A172 (cell line): ENCODE measurements around the gene AATK. TPM values are rescaled to one million over a fixed set of nuclear protein-coding genes. Genes with fewer than 3 reads are reported as not detected.

Source experiments
- DNase-seq: peaks from one replicate; pipeline ENCODE4 v3.0.0-alpha.2; 2015; ENCODE audit warnings: low spot score
- total RNA-seq: library from RNA; depleted of rRNA; stranded (reverse); fragments of >200 nt; shearing (Covaris generic); gene quantifications from 2 replicates; pipeline ENCODE4 v1.2.3, GENCODE V29; 2014

Gene AATK
- total RNA-seq, 1 experiment from 2014 or later: 0.28 TPM

DNA sequence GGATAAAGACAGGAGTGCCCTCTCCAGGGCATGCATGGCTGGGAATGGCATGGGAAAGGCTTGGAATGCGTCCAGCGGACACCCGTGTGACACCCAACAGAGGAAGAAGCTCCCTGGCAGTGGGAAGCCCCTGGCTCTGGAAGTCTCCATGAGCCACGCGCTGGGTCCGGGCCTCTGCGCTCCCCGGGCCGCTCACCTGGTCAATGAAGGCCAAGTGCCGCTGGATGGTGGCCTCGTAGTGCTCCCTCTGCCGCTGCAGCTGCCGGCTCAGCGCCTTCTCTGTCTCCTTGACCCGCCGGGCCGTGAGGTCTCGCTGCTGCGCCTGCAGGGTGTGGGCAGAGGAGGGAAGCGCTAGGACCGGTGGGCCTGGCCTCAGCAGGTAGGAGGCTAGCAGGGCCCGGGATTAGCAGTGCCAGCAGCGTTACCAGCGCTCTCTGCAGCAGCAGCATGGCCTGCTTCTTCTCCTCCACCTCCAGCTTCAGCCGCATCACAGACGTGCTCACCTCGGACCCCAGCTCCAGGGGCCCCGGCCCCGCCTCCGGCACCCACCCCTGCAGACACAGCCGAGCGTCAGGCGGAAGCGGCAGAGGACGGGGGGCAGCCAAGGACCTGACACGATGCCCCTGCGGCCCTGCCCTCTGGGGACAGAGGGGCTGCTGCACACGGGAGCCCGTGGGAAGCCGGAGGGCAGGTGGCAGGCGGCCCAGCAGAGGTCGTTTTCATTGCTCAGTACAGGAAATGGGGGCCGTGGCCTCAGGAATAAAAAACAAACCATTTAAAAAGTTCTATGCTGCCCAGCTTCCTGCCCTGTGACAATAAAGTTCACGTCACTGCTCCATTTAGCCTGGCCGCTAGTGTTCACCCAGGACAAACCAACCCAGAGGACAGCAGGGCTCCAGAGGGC lies 30.7 kb upstream of the AATK start:
- DNase-seq: no peak

DNA sequence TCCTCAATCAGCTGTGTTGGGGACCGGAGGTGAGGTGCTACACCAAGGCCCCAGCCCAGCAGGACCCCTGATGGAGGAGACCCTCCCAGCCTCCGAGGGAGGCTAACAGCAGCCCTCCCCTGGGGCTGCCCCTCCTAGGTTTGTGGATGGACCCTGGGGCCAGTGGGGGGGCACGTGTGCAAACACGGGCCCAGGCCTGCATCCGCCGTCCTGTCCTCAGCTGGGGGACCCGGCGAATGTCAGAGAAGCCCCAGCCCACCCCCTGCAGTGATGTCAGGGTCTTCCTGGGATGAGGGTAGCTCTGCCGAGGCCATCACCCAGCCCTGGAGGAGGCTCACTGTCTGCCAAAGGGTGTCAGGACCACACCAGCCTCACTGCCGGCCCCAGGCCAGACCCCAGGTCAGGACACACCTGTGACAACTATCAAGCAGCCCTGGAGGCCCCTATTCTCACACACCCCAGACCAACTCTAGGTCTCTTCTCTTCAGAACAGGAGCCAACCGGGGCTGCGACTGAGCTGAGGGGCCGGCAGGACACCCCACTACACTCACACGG lies 30.0 kb upstream of the AATK start:
- DNase-seq: no peak

DNA sequence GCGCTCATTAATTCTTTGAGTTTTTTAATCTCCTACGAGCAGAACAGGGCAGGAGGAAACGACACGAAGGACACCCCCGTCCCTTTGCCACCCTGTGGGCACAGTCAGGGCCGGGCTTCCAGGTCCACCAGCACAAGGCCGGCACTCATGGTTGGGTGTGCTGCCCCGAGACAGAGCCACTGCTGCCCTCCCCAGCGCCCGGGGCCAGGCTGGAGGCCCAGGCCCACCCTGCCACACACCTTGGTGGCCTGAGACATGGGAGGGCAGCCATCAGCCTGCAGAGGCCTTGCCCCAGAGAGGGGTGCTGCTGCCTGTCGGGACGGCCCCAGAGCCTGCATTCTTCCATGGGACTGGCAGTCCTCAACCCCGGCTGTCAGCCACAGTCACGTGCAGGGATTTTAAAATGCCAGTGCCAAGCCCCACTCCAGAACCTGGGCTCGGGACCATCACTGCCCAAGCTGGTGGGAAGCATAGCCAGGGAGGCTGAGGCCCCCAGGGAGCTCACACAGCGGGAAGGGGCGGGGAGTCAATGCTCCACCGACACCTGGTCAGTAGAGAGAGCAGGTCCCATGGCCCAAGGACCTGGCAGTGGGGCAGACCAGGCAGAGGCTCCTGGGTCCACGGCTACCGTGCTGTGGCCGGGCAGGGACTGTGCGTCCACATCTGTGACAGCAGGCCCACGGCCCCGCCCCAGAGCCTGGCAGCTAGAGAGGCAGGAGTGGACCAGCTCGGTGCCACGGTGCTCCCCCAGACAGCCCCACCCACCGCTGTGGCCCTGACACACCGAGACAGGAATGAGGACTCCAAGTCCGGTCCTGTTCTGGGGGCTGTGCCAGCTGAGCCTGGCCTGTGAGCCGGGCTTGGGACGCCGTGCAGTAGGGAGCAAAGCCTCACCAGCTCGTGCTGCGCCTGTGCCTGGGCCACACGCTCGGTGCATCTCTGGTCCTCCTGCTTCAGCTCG lies 29.2 kb upstream of the AATK start:
- no peak for DNase-seq

DNA sequence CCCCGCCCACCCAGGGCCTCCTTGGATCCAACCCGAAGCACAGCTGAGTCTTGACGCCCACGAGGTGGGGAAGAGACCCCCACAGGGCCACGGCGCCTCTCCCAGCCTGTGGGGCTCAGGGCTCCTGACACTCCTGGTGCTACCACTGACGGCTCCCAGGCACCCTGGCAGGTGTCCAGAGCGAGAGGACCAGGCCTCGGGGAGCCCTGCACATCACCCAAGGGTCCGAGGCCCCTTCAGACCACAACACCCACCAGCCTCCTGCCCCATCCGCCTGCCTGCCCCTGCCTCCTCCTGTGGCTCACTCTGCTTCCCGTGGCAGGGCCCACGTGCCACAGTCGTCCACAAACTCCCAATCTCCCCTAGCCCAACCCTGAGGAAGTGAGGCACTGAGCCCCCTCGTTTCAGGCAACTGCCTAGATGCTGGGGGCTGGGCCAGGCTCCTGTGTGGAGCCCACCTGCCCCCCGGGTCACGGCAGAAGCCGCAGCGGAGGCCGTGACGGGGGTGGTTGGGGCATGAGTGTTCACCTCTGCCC lies 28.3 kb upstream of the AATK start:
- no peak for DNase-seq

DNA sequence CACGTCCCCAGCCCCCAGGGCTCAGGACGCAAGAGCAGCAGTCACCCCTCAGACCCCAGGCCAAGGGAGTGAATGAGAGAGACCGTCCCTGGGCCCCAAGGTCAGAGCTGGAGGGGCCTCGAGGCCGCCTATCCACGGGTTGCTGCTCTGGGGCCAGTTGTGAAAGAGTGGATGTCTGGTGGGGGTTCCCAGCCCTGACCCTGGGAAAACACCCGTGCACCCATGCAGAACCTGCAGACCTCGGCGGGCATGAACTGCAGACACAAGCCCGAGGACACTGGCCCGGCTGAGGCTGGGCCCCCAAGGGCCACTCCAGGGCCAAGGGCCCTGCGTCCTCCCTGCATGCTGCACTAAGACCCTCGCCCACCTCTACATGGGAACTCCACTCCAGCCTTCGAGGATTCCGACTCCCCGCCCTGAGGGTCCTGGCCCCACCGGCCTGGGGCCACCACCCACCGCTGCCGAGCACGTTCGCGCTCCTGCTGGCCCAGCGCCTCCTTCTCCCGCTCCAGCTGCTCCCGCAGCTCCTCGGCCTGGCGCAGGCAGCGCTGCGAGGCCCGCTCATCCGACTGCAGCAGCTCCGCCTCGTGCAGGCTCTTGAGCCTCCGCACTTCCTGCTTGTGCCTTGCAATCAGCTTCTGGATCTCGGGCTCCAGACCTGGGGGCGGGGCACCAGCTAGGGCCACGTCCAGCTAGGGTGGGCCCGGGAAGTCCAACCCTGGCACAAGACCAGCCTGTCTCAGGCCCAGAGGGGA lies 27.6 kb upstream of the AATK start:
- no peak for DNase-seq

DNA sequence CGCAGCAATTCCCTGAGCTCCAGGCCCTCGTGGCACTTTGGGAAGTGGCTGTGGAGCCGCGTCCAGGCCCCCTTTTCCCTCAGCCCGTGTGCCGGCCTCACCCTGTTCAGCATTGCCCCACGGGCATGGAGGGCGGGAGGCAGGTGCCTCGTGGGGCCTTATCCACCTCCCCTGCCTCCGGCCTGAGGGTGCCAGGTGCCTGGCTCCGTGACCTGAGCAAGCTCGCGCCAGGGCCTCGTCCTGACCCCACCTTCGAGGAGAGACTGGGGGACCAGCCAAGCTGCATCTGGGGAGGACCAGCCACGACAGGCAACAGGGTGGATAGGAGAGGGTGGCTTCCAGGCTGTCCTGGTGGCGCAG lies 27.0 kb upstream of the AATK start:
- DNase-seq: no peak

DNA sequence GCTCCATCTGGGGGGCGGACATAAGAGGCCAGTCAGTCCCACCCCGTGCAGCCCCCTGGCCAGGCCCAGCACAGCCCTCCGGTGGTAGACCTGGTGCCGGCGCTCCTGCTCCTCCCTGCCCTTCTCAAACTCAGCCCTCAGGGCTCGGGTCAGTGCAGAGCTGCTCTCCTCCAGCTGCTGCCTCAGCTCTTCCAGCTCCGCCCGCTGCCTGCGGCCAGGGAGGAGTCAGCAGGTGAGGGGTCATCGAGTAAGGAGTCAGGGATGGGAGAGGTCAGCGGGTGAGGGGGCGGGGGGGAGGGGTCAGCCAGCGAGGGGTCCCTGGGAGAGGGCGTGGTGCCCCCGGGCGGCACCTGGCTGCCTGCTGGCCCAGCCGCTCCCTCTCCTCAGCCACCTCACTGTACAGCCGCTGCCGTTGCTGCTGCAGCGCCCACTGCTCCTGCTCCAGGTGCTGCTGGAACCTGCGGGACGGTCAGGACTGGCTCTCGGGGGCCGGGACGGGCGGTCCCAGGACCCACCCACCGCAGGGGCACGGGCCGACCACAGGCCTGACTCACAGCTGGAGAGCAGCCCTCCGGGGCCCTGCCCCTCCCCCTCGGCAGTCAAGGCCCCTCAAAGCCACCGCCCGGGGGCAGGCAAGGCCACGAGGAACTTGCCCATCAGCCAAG lies 26.5 kb upstream of the AATK start:
- no peak for DNase-seq

DNA sequence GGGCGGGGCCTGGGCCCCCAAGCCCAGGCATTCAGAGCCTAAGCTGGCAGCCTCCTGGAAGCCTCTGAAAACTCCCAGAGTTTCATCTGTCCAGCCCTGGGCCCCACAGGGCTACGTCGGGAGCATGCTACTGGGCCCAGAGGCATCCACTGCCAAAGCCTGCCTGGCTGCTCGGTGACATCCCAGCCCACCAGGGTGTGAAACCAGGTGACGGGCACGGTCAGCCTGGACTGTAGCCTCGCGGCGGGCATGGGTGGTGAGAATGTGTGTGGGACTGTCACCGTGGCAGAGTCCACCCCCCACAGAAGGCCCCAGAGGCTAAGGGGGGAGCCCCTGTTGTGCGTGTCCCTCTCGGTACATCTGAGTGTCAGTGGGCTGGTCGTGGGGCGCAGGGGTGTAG lies 25.6 kb upstream of the AATK start:
- no peak for DNase-seq

DNA sequence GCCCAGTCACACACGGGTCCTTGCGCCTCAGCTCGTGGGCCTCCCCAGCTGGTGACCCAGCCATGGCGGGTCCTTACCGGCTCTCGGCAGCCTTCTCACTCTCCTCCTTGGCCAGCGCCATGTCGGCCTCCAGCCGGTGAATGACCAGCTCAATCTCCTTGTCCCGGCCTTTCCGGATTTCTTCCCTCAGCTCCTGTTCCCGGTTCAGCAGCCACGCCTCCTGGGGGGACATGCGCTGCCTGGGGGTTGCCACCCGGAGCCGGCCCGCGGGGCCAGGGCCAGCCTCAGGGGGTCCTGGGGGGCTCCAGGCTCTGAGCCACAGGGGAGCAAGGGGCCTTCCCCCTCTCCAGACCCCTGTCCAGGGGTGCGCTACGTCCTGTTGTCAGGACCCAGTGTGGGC lies 25.1 kb upstream of the AATK start:
- DNase-seq: no peak

DNA sequence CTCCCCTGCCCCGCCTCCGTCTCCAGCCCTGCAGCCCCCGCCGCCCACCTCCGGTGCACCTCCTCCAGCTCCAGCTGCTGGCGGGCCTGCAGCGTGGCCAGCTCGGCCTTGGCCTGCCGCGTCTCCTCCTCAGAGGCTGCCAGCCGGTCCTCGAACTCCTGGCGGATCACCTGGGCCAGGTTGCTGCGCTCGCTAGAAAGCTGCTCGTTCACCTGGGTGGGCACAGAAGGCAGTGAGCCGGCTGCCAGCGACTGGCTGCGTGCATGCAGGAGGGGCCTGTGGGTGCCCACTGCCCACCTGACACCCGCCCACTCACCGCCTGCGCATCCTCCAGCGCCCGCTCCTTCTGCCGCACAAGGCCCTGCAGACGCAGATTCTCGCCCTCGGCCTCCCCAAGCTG lies 24.6 kb upstream of the AATK start:
- no peak for DNase-seq

DNA sequence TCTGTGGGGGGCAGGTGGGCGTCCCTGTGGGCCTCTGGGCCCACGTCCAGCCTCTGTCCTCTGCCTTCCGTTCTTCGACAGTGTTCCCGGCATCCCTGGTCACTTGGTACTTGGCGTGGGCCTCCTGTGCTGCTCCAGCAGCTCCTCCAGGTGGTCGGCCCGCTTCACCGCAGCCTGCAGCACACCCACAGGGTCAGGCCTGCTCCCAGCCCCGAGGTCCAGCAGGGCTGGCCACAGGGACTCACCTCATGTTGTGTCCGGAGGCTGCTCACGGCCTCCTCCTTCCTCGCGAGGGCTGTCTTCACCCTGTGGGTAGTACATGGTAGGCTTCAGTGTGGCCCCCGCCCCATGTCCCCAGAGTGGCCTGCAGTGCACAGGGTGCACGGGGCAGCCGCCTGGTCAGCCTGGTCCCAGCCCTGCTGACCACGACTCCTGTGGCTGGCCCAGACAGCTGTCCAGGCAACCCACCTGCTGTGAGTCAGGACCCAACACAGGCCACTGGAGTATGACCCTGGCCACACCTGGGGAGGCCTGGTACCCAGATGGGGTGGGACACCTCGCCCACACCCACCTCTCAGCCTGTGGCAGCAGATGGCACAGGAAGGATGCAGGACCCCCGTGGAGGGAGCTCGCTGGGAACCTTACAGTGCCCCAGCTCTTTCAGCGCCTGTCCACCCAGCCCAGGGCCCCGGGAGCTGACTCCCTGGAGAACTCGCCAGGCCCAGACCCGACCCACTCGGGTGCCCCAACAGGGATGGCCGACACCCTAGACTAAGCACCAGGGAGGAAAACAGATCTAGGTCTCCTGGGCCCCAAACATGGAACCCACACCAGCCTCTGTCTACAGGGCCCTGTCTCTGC lies 23.9 kb upstream of the AATK start:
- DNase-seq: no peak

DNA sequence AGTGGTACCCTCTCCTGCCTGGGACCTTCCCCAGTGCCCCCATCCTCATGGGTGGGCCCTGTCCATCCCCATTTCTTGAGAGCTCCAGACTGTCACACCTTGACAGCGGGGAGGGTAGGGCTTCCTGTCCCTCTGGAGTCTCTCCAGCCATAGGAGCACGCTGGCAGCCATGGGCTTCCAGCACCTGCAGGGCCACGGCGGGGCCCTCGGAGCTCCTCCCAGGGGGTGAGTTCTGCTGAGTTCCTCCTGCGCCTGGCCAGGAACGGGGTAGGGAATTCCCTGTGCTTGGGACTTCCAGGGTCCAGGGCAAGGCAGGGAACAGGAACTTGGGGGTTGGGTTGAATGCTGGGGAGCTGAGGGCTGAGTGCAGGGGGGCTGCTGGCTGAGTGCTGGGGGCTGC lies 23.0 kb upstream of the AATK start:
- DNase-seq: no peak

DNA sequence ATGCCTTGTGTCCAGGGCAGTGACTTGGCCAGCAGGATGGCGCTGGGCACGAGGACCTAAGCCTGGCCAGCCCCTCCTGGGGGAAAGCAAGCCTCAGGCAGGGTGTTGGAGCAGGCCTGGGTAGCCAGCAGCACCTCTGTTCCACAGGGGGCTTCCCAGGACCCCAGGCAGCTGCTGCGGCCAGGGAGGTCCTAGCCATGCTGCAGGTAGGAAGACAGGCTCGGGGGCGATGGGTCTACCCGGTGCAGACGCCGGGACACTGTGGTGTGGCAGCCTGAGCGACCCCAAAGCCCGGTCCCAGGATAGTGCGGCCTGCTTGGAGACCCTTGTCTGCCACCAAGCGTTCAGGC lies 22.4 kb upstream of the AATK start:
- no peak for DNase-seq

DNA sequence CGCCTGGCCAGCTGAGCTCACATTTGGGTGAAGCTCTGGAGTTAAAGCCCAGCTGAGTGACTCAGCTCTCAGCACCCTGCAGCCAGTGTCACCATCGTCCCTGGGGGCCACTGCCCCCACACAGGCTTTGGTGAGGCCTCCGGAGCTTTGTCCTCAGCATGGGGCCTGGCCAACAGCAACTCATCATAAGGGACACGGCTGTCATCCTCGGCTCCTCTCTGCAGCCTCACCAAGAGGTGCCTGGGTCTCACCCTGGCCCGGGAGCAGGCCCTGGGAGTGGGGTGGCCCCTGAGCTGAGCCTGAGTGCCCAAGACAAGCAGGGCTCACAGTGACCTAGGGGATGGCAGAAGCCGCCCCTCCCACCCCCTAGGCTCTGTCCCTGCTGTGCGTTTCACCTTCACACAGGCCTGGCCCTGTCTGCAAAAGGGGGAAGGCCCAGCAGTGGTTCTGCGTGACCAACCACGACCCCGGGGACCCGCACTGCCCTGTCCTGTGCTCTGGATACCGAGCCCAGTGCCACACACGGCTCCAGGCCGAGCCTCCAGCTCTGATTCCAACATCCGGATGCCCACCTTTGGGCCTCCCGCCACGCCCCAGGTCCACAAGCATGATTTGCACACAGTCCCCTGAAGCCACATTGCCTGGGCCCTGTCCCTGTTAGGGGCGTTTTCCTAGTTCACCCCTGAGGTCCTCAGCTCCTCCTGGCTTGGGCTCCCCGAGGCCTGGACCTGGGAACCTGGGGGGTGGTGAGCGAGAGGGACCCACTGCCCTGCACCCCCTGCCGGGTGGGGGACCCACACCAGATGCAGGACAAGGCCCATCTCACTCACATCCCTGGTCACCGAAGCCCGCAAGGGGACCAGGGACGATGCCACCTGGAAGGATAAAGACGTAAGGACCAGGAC lies 21.8 kb upstream of the AATK start:
- DNase-seq: no peak

DNA sequence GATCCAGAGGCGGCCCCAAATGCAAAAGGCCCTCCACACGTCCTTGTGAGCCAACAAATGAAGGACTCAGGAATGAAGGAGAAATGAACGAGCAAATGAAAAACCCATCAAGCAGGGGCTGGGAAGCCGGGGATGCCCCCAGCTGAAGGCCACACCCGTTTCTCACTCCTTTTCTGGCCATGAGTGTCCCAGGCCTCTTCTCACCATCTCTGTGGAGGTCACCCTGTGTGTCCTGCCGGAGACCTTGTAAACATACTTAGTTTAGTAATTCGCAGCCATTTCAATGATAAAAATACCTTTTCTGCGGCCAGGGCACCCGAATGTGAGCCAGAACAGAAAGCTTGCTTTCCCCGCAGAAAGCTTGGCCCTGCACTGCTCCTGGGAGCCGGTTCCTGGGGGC lies 21.1 kb upstream of the AATK start:
- no peak for DNase-seq

DNA sequence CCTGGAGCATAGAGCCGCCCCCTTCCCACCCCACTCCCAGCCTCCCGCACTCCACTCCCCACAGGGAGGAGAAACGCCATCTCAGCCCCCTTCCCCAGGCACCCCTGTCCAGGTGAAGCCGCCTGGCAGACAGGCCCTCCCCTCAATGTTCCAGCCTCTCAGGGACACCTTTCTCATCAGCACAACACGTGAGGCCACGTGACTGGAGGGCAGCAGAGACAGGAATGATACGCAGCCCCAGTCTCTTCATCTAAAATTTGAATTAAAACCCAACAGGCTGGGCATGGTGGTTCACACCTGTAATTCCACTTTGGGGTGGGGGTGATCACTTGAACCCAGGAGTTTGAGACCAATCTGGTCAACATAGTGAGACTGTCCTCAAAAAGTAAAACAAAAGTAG lies 20.2 kb upstream of the AATK start:
- no peak for DNase-seq

DNA sequence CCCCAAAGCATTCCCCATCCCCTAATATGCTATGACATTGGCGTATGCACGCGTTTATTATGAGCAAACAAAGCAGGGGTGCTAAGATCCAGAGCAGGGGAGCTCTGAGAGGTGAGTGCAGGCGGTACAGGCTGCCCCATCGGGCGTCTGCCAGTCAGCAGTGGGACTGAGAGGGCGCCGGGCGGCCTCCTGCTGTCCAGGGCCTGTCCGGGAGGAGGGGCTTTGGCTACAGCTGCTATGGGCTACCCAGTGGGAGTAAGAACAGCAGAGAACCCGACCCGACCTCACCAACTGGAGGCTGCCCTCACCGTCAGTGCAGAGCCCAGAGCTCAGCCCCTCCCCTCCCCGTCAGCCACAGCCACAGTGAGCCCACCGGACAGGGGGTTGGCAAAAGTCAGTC lies 18.5 kb upstream of the AATK start:
- no peak for DNase-seq

DNA sequence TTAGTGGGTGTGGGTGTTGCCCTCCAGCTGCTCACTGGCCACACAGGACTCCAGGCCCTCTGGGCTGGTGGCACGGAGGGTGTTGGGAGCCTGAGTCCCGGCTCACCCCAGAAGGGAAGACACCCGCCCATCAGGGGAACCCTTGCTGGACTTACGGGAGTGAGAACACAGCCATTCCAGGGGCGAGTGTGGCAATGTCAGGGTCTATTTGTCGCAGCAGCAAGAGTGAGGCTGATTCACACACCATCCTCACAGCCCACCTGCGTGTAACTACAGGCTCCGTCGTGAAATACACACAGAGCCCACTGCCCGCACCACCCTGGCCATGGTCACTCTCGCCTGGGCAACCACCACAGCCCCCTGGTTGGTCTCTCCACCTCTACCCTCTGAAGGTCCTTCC lies 17.8 kb upstream of the AATK start:
- DNase-seq: no peak

DNA sequence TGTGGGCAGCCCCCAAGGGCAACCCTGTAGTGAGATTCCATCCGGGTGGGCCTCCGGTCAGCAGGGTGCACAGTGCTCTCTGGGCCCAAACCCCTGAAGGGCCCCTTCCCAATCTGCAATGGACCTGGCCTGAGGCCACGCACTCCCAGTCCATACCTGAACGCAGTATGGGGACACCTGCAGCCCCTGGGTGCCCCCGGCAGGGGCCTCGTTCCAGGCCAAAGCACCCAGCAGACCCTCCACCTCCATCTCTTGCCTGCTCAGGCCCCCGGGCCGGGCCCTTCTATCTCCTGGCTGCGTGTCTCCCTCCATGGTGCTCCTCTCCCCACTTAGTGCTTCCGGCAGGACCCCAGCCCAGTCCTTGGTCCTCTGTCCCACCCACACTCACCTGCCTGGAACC lies 17.3 kb upstream of the AATK start:
- DNase-seq: no peak
